ENCODE results near the gene PCP2.

The PCP2 gene

GRCh38 chr19:7637374-7638256, 4.1 kb upstream of the PCP2 start:
- H3K27ac ChIP-seq (ENCODE audit: low read length, poor library complexity, severe bottlenecking), result no peak overlapping the region
- H3K18ac ChIP-seq (ENCODE audit: low read depth in 1 of 2, low read length in 2 of 2), result no peak overlapping the region
- DNase-seq, result peak; percentile 16
- H2AFZ ChIP-seq (ENCODE audit: low read depth, low read length), result no peak overlapping the region
- no peak overlapping the region for H3K23ac ChIP-seq (ENCODE audit: low read length in 2 of 2)
- H2BK12ac ChIP-seq (ENCODE audit: low read length in 2 of 2), result no peak overlapping the region
- no peaks in the 10 kb centered on the region for H3K9me3 ChIP-seq (ENCODE audit: control insufficient read depth, low read length)
- H3K79me1 ChIP-seq (replicated peaks; ENCODE audit: low read length, poor library complexity, severe bottlenecking), result peaks cover 25% of the 10 kb centered on the region
- peak overlapping the region; percentile 47 for H4K8ac ChIP-seq (ENCODE audit: low read length)
- WGBS, result 45% methylated on average over 22 of the region's 30 CpGs
- peaks cover 0 to 42% of the 10 kb centered on the region in 2 experiments for H3K27me3 ChIP-seq (ENCODE audit: control insufficient read depth in 1 of 2, insufficient read depth in 1 of 2, low read length in 2 of 2)
- H3K4me3 ChIP-seq (ENCODE audit: insufficient read depth in 1 of 2, low read depth in 1 of 2, low read length in 2 of 2), result peak overlapping the region in 1 of 2 experiments; percentile 72
- peak overlapping the region in 1 of 2 experiments; percentile 28 for H3K4ac ChIP-seq (ENCODE audit: low read depth in 1 of 2, low read length in 2 of 2)
- H4K91ac ChIP-seq (ENCODE audit: low read length), result peak overlapping the region; percentile 39
- no peak overlapping the region for H3K14ac ChIP-seq (ENCODE audit: low read length in 2 of 2)
- peaks cover 0 to 45% of the 10 kb centered on the region in 2 experiments for H3K36me3 ChIP-seq (ENCODE audit: control insufficient read depth in 1 of 2, insufficient read depth in 2 of 2, low read depth in 1 of 2, low read length in 2 of 2)
- H3K9ac ChIP-seq (ENCODE audit: low read length), result no peak overlapping the region
- H3K4me2 ChIP-seq (ENCODE audit: low read length, poor library complexity, severe bottlenecking), result peak overlapping the region; percentile 61
- H2AK5ac ChIP-seq (ENCODE audit: low read length, severe bottlenecking), result no peak overlapping the region
- H2BK15ac ChIP-seq (ENCODE audit: low read depth, poor library complexity, severe bottlenecking), result peak overlapping the region; percentile 76
- peaks cover 20% of the 10 kb centered on the region for H3K4me1 ChIP-seq (ENCODE audit: control insufficient read depth, insufficient read depth, low read depth, low read length)
- H2BK5ac ChIP-seq (ENCODE audit: low read depth, low read length, poor library complexity, severe bottlenecking), result no peak overlapping the region
- peak overlapping the region; percentile 19 for H2BK120ac ChIP-seq (ENCODE audit: low read depth, low read length)

GRCh38 chr19:7636691-7637373, 3.3 kb upstream of the PCP2 start, which contains the start of gene STXBP2:
TSS of gene STXBP2 (plus strand) at chr19:7637110. CDS start at chr19:7637150, 40 bp downstream.
- DNase-seq, result peak; percentile 39
- H2BK15ac ChIP-seq (ENCODE audit: low read depth, poor library complexity, severe bottlenecking), result peak within 1 kb of the TSS; percentile 76
- H2AFZ ChIP-seq (ENCODE audit: low read depth, low read length), result no peak within 1 kb of the TSS
- no peak within 1 kb of the TSS for H2AK5ac ChIP-seq (ENCODE audit: low read length, severe bottlenecking)
- peak within 1 kb of the TSS; percentile 18 to 28 for H3K4ac ChIP-seq (ENCODE audit: low read depth in 1 of 2, low read length in 2 of 2)
- peak within 1 kb of the TSS; percentile 19 for H2BK120ac ChIP-seq (ENCODE audit: low read depth, low read length)
- peaks cover 33% of the 10 kb centered on the region for H3K79me1 ChIP-seq (replicated peaks; ENCODE audit: low read length, poor library complexity, severe bottlenecking)
- H3K4me3 ChIP-seq (ENCODE audit: insufficient read depth in 1 of 2, low read depth in 1 of 2, low read length in 2 of 2), result peak within 1 kb of the TSS in 1 of 2 experiments; percentile 72
- H3K36me3 ChIP-seq (ENCODE audit: control insufficient read depth in 1 of 2, insufficient read depth in 2 of 2, low read depth in 1 of 2, low read length in 2 of 2), result peaks cover 1 to 45% of the 10 kb centered on the region in 2 experiments
- H3K27me3 ChIP-seq (ENCODE audit: control insufficient read depth in 1 of 2, insufficient read depth in 1 of 2, low read length in 2 of 2), result peaks cover 0 to 42% of the 10 kb centered on the region in 2 experiments
- peak within 1 kb of the TSS; percentile 81 for H4K8ac ChIP-seq (ENCODE audit: low read length)
- peak within 1 kb of the TSS; percentile 39 for H4K91ac ChIP-seq (ENCODE audit: low read length)
- H3K23ac ChIP-seq (ENCODE audit: low read length in 2 of 2), result no peak within 1 kb of the TSS
- H2BK12ac ChIP-seq (ENCODE audit: low read length in 2 of 2), result no peak within 1 kb of the TSS
- H3K4me2 ChIP-seq (ENCODE audit: low read length, poor library complexity, severe bottlenecking), result peak within 1 kb of the TSS; percentile 61
- 16% methylated on average over 57 of the region's 61 CpGs for WGBS
- H3K14ac ChIP-seq (ENCODE audit: low read length in 2 of 2), result no peak within 1 kb of the TSS
- H3K4me1 ChIP-seq (ENCODE audit: control insufficient read depth, insufficient read depth, low read depth, low read length), result peaks cover 22% of the 10 kb centered on the region
- no peak within 1 kb of the TSS for H2BK5ac ChIP-seq (ENCODE audit: low read depth, low read length, poor library complexity, severe bottlenecking)
- no peak within 1 kb of the TSS for H3K18ac ChIP-seq (ENCODE audit: low read depth in 1 of 2, low read length in 2 of 2)
- H3K9ac ChIP-seq (ENCODE audit: low read length), result no peak within 1 kb of the TSS
- no peak within 1 kb of the TSS for H3K27ac ChIP-seq (ENCODE audit: low read length, poor library complexity, severe bottlenecking)
- H3K9me3 ChIP-seq (ENCODE audit: control insufficient read depth, low read length), result no peaks in the 10 kb centered on the region

GRCh38 chr19:7636317-7636690, 2.8 kb upstream of the PCP2 start:
- no peak overlapping the region for H3K9ac ChIP-seq (ENCODE audit: low read length)
- peaks cover 24% of the 10 kb centered on the region for H3K4me1 ChIP-seq (ENCODE audit: control insufficient read depth, insufficient read depth, low read depth, low read length)
- H3K36me3 ChIP-seq (ENCODE audit: control insufficient read depth in 1 of 2, insufficient read depth in 2 of 2, low read depth in 1 of 2, low read length in 2 of 2), result peaks cover 3 to 45% of the 10 kb centered on the region in 2 experiments
- H2BK5ac ChIP-seq (ENCODE audit: low read depth, low read length, poor library complexity, severe bottlenecking), result no peak overlapping the region
- no peak overlapping the region for H2BK120ac ChIP-seq (ENCODE audit: low read depth, low read length)
- no peak overlapping the region for H3K27ac ChIP-seq (ENCODE audit: low read length, poor library complexity, severe bottlenecking)
- peak overlapping the region in 1 of 2 experiments; percentile 18 for H3K4ac ChIP-seq (ENCODE audit: low read depth in 1 of 2, low read length in 2 of 2)
- H3K23ac ChIP-seq (ENCODE audit: low read length in 2 of 2), result no peak overlapping the region
- no peak for DNase-seq
- H4K8ac ChIP-seq (ENCODE audit: low read length), result peak overlapping the region; percentile 81
- H4K91ac ChIP-seq (ENCODE audit: low read length), result no peak overlapping the region
- H3K9me3 ChIP-seq (ENCODE audit: control insufficient read depth, low read length), result no peaks in the 10 kb centered on the region
- H3K4me2 ChIP-seq (ENCODE audit: low read length, poor library complexity, severe bottlenecking), result peak overlapping the region; percentile 32
- no peak overlapping the region for H2BK12ac ChIP-seq (ENCODE audit: low read length in 2 of 2)
- peaks cover 34% of the 10 kb centered on the region for H3K79me1 ChIP-seq (replicated peaks; ENCODE audit: low read length, poor library complexity, severe bottlenecking)
- WGBS, result 92% methylated on average over 16 of the region's 16 CpGs
- no peak overlapping the region for H2AK5ac ChIP-seq (ENCODE audit: low read length, severe bottlenecking)
- peaks cover 0 to 42% of the 10 kb centered on the region in 2 experiments for H3K27me3 ChIP-seq (ENCODE audit: control insufficient read depth in 1 of 2, insufficient read depth in 1 of 2, low read length in 2 of 2)
- no peak overlapping the region for H3K4me3 ChIP-seq (ENCODE audit: insufficient read depth in 1 of 2, low read depth in 1 of 2, low read length in 2 of 2)
- H3K14ac ChIP-seq (ENCODE audit: low read length in 2 of 2), result no peak overlapping the region
- no peak overlapping the region for H3K18ac ChIP-seq (ENCODE audit: low read depth in 1 of 2, low read length in 2 of 2)
- H2BK15ac ChIP-seq (ENCODE audit: low read depth, poor library complexity, severe bottlenecking), result no peak overlapping the region
- no peak overlapping the region for H2AFZ ChIP-seq (ENCODE audit: low read depth, low read length)

- H3K18ac ChIP-seq (ENCODE audit: low read depth in 1 of 2, low read length in 2 of 2), result no peak overlapping the region
- 83% methylated on average over 4 of the region's 6 CpGs for WGBS
- no peak overlapping the region for H2AK5ac ChIP-seq (ENCODE audit: low read length, severe bottlenecking)
- H2AFZ ChIP-seq (ENCODE audit: low read depth, low read length), result no peak overlapping the region
- no peak overlapping the region for H4K8ac ChIP-seq (ENCODE audit: low read length)
- H2BK12ac ChIP-seq (ENCODE audit: low read length in 2 of 2), result no peak overlapping the region
- H3K4me3 ChIP-seq (ENCODE audit: insufficient read depth in 1 of 2, low read depth in 1 of 2, low read length in 2 of 2), result no peak overlapping the region
- no peak overlapping the region for H4K91ac ChIP-seq (ENCODE audit: low read length)
- no peak overlapping the region for H2BK15ac ChIP-seq (ENCODE audit: low read depth, poor library complexity, severe bottlenecking)
- no peak overlapping the region for H3K4ac ChIP-seq (ENCODE audit: low read depth in 1 of 2, low read length in 2 of 2)
- no peak overlapping the region for H2BK5ac ChIP-seq (ENCODE audit: low read depth, low read length, poor library complexity, severe bottlenecking)
- H3K4me1 ChIP-seq (ENCODE audit: control insufficient read depth, insufficient read depth, low read depth, low read length), result peaks cover 26% of the 10 kb centered on the region
- H3K9me3 ChIP-seq (ENCODE audit: control insufficient read depth, low read length), result no peaks in the 10 kb centered on the region
- H3K27me3 ChIP-seq (ENCODE audit: control insufficient read depth in 1 of 2, insufficient read depth in 1 of 2, low read length in 2 of 2), result peaks cover 0 to 42% of the 10 kb centered on the region in 2 experiments
- DNase-seq, result no peak
- no peak overlapping the region for H2BK120ac ChIP-seq (ENCODE audit: low read depth, low read length)
- no peak overlapping the region for H3K23ac ChIP-seq (ENCODE audit: low read length in 2 of 2)
- H3K9ac ChIP-seq (ENCODE audit: low read length), result no peak overlapping the region
- H3K27ac ChIP-seq (ENCODE audit: low read length, poor library complexity, severe bottlenecking), result no peak overlapping the region
- peaks cover 3 to 41% of the 10 kb centered on the region in 2 experiments for H3K36me3 ChIP-seq (ENCODE audit: control insufficient read depth in 1 of 2, insufficient read depth in 2 of 2, low read depth in 1 of 2, low read length in 2 of 2)
- no peak overlapping the region for H3K4me2 ChIP-seq (ENCODE audit: low read length, poor library complexity, severe bottlenecking)
- H3K14ac ChIP-seq (ENCODE audit: low read length in 2 of 2), result no peak overlapping the region
- H3K79me1 ChIP-seq (replicated peaks; ENCODE audit: low read length, poor library complexity, severe bottlenecking), result peaks cover 34% of the 10 kb centered on the region
Observed at GRCh38 chr19:7635670-7636069, 2.2 kb upstream of the PCP2 start.

All from mesenchymal stem cell (in vitro differentiated cells and primary cell).